HepG2 (cell line): ENCODE results near the gene DDT. TPM values are rescaled to one million over a fixed set of nuclear protein-coding genes. Genes with fewer than 3 reads are reported as not detected.

Experiments
- CHD4 ChIP-seq: fragments of 200-600 bp; sonication (generic); IDR thresholded peaks from 2 replicates; pipeline ENCODE4 v1.7.0; 2017; ENCODE audit warnings: mild to moderate bottlenecking, low read length, borderline replicate concordance
- ETV6 ChIP-seq: sonication (generic); formaldehyde crosslinking; conservative IDR thresholded peaks from 2 replicates; pipeline ENCODE4 v1.4.0; 2020; ENCODE audit warnings: missing genetic modification reagents
- GPN1 ChIP-seq: sonication (generic); formaldehyde crosslinking; IDR thresholded peaks from 2 replicates; pipeline ENCODE4 v1.5.1; 2020; ENCODE audit warnings: missing genetic modification reagents, borderline replicate concordance
- HNRNPH1 ChIP-seq: fragments of 200-400 bp; formaldehyde crosslinking; optimal IDR thresholded peaks from 2 replicates; pipeline ENCODE3; 2017; ENCODE audit warnings: mild to moderate bottlenecking, low read depth, low read length
- MAX ChIP-seq: IDR thresholded peaks from 2 replicates; pipeline ENCODE4 v1.6.1; 2012; ENCODE audit warnings: inconsistent platforms
- NRL ChIP-seq: sonication (generic); formaldehyde crosslinking; IDR thresholded peaks from 2 replicates; pipeline ENCODE4 v1.5.0; 2020; ENCODE audit warnings: missing genetic modification reagents, mild to moderate bottlenecking, moderate library complexity, borderline replicate concordance
- RARA ChIP-seq: IDR thresholded peaks from 2 replicates; pipeline ENCODE4 v1.6.1; 2016; ENCODE audit warnings: missing genetic modification reagents, missing compliant biosample characterization
- REXO4 ChIP-seq: sonication (generic); formaldehyde crosslinking; IDR thresholded peaks from 2 replicates; pipeline ENCODE4 v1.8.0; 2022; ENCODE audit warnings: missing genetic modification reagents, mild to moderate bottlenecking, borderline replicate concordance
- SALL2 ChIP-seq: sonication (generic); formaldehyde crosslinking; IDR thresholded peaks from 2 replicates; pipeline ENCODE4 v1.8.1; 2023; ENCODE audit warnings: mild to moderate bottlenecking, missing genetic modification reagents, inconsistent platforms
- SP4 ChIP-seq: sonication (generic); formaldehyde crosslinking; IDR thresholded peaks from 2 replicates; pipeline ENCODE4 v1.8.1; 2023; ENCODE audit warnings: mild to moderate bottlenecking, missing genetic modification reagents
- TEF ChIP-seq: sonication (generic); formaldehyde crosslinking; IDR thresholded peaks from 2 replicates; pipeline ENCODE4 v1.5.0; 2020; ENCODE audit warnings: missing genetic modification reagents
- ZGPAT ChIP-seq: IDR thresholded peaks from 2 replicates; pipeline ENCODE4 v1.6.1; 2016; ENCODE audit warnings: mild to moderate bottlenecking
- ZNF3 ChIP-seq: IDR thresholded peaks from 2 replicates; pipeline ENCODE4 v1.7.0; 2017; ENCODE audit warnings: inconsistent platforms
- ZNF30 ChIP-seq: sonication (generic); formaldehyde crosslinking; IDR thresholded peaks from 2 replicates; pipeline ENCODE4 v1.5.0; 2020; ENCODE audit warnings: mild to moderate bottlenecking, missing genetic modification reagents
- ZNF562 ChIP-seq: sonication (generic); formaldehyde crosslinking; IDR thresholded peaks from 2 replicates; pipeline ENCODE4 v1.8.0; 2022; ENCODE audit warnings: missing genetic modification reagents, borderline replicate concordance
- ZNF564 ChIP-seq: sonication (generic); formaldehyde crosslinking; IDR thresholded peaks from 2 replicates; pipeline ENCODE4 v1.8.1; 2023; ENCODE audit warnings: mild to moderate bottlenecking, missing genetic modification reagents
- ZNF570 ChIP-seq: sonication (generic); formaldehyde crosslinking; IDR thresholded peaks from 2 replicates; pipeline ENCODE4 v1.4.0; 2020; ENCODE audit warnings: mild to moderate bottlenecking, missing genetic modification reagents, borderline replicate concordance
- ZNF646 ChIP-seq: sonication (generic); formaldehyde crosslinking; IDR thresholded peaks from 2 replicates; pipeline ENCODE4 v1.9.0; 2021; ENCODE audit warnings: mild to moderate bottlenecking, missing genetic modification reagents
- ZNF678 ChIP-seq: sonication (generic); formaldehyde crosslinking; IDR thresholded peaks from 2 replicates; pipeline ENCODE4 v1.4.0; 2020; ENCODE audit warnings: mild to moderate bottlenecking, missing genetic modification reagents
- ZNF780A ChIP-seq: sonication (generic); formaldehyde crosslinking; IDR thresholded peaks from 2 replicates; pipeline ENCODE4 v1.8.0; 2022; ENCODE audit warnings: mild to moderate bottlenecking, missing genetic modification reagents, moderate library complexity
- ZNF891 ChIP-seq: sonication (generic); formaldehyde crosslinking; IDR thresholded peaks from 2 replicates; pipeline ENCODE4 v1.5.0; 2020; ENCODE audit warnings: mild to moderate bottlenecking, missing genetic modification reagents
- ZSCAN29 ChIP-seq: sonication (generic); formaldehyde crosslinking; conservative IDR thresholded peaks from 2 replicates; pipeline ENCODE4 v1.4.0; 2020; ENCODE audit warnings: mild to moderate bottlenecking, missing genetic modification reagents
- polyA plus RNA-seq, 8 experiments: library from polyadenylated mRNA; depleted of rRNA in 3 of 8; stranded (reverse) in 7 of 8; unstranded in 1 of 8; fragments of >200 nt; fragmentation: Illumina TruSeq in 4 of 8; extraction: Trizol in 4 of 8; gene quantifications; 2 replicates each; pipeline versions ENCODE4 v1.2.1 to v1.2.3, GENCODE V29; 2011 to 2016; ENCODE audit warnings: low read depth in 4 of 8, missing spikeins in 1 of 8, mixed read lengths in 1 of 8; ENCODE audit not compliant: insufficient read depth in 1 of 8
- total RNA-seq, 5 experiments: library from RNA; depleted of rRNA; stranded (reverse); fragments of >200 nt; fragmentation: Illumina TruSeq; extraction: Trizol; gene quantifications; 2 replicates each; pipeline ENCODE4 v1.2.3, GENCODE V29; 2016; ENCODE audit warnings: low read depth in 1 of 5

The DDT gene
- total and polyA plus RNA-seq, 2 of the 13 experiments (the other 11 are each of a cell fraction or from before 2014, with no cell fraction given), result 143 to 181 TPM

GRCh38 chr22:24009227-24010017 lies 35.2 kb upstream of the DDT start (continued):
- 0 out of 2 replicates have a peak, but pooled peaks have one; percentile 9 for TF ChIP-seq CHD4
- TF ChIP-seq ZGPAT (CRISPR knock-in tag), result 0 out of 2 replicates have a peak, but pooled peaks have one; percentile 26
- TF ChIP-seq GPN1, result no peak
- no peak for TF ChIP-seq ZNF646 (CRISPR knock-in tag)
- no peak for TF ChIP-seq SP4 (CRISPR knock-in tag)
- no peak; the same call in 1 of the 2 replicates for TF ChIP-seq ZNF564 (CRISPR knock-in tag)
- no peak; the same call in 1 of the 2 replicates for TF ChIP-seq TEF
- no peak for TF ChIP-seq ZNF891 (CRISPR knock-in tag)
- TF ChIP-seq ZNF780A (CRISPR knock-in tag), result no peak
- no peak for TF ChIP-seq NRL
- TF ChIP-seq ZNF3, result no peak
- TF ChIP-seq RARA (CRISPR knock-in tag), result no peak
- TF ChIP-seq HNRNPH1, result no peak
- no peak for TF ChIP-seq ETV6 (CRISPR knock-in tag)
- TF ChIP-seq ZNF570 (CRISPR knock-in tag), result no peak
- no peak for TF ChIP-seq ZSCAN29 (CRISPR knock-in tag)
- TF ChIP-seq ZNF562, result no peak
- peak; percentile 41; the same call in 1 of the 2 replicates for TF ChIP-seq MAX
- TF ChIP-seq REXO4 (CRISPR knock-in tag), result no peak
- TF ChIP-seq ZNF678, result no peak
- no peak; the same call in 1 of the 2 replicates for TF ChIP-seq SALL2 (CRISPR knock-in tag)
- no peak for TF ChIP-seq ZNF30 (CRISPR knock-in tag)
